22Rv1 (cell line): ENCODE results near the gene SUGCT.

Experiments used
- H3K27ac ChIP-seq: fragments of 450-650 bp; 2 replicates; pipeline ENCODE4 v1.5.1; 2017
- ZFX ChIP-seq: fragments of 450-650 bp; IDR thresholded peaks from 2 replicates; pipeline ENCODE4 v1.6.1; 2017; ENCODE audit warnings: antibody characterized with exemption, borderline replicate concordance
- TF ChIP-seq, protein P1 (sequence below): fragments of 450-650 bp; IDR thresholded peaks from 2 replicates; pipeline ENCODE4 v1.5.1; 2017; ENCODE audit warnings: mild to moderate bottlenecking

The SUGCT gene

DNA sequence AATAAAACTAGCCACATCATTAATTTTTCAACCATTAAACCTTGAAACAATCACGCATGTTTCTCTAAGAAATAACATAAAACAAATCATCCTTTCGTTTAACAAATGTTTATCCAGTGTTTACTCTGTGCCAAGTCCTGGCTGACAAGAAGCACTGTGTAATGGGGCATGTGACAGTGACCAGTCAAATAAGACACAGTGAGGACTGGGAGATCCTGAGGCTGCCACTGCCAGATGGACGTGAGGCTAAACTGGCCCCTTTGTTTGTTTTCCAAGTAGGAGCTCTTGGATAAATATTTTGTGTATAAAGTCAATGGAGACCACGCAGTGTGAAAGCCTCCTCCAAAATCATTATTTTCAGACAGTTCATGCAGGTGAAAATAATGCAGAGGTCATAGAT is 626.2 kb downstream of the SUGCT start:
- H3K27ac ChIP-seq, result no peak overlapping the region
- TF ChIP-seq ZFX, result no peak
- TF ChIP-seq, protein P1, sequence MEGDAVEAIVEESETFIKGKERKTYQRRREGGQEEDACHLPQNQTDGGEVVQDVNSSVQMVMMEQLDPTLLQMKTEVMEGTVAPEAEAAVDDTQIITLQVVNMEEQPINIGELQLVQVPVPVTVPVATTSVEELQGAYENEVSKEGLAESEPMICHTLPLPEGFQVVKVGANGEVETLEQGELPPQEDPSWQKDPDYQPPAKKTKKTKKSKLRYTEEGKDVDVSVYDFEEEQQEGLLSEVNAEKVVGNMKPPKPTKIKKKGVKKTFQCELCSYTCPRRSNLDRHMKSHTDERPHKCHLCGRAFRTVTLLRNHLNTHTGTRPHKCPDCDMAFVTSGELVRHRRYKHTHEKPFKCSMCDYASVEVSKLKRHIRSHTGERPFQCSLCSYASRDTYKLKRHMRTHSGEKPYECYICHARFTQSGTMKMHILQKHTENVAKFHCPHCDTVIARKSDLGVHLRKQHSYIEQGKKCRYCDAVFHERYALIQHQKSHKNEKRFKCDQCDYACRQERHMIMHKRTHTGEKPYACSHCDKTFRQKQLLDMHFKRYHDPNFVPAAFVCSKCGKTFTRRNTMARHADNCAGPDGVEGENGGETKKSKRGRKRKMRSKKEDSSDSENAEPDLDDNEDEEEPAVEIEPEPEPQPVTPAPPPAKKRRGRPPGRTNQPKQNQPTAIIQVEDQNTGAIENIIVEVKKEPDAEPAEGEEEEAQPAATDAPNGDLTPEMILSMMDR, result no peak

DNA sequence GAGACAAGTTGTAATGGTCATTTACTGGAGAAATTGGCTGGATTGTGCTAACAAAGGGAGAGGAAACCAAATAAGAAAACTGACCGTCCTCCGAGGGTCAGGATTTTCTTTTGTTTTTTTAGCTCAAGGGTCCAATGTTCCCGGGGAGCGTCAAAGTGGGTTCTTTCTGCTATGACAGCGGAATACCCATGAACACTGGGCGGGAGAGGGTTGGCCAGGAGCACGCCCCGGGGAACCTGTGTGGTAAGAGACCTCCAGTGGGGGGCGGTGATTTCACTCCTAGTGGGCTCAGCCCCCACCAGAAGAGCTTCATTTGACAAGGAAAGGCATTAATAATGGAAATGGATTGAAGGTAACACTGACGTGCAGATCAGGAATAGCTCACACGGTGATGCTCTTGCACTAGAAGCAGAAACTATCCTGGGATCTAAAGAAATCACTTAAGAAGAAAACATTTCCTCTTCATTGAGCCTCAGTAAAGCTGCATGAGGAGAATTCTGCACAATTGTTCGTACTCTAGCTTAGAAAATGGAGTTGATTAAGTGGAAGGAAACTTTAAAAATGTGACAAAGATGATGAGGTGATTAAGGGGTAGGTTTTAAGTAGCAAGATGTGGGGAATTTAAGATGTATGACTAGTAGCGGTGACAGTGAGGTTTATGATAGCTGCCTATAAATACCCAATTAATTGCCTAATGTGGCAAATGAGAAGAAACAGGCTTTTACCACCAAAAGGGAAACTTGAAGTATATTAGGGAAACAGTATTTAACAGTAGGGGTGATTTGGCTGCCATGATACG is 627.2 kb downstream of the SUGCT start:
- H3K27ac ChIP-seq, result no peak overlapping the region
- TF ChIP-seq ZFX, result no peak
- TF ChIP-seq, protein P1, result no peak

DNA sequence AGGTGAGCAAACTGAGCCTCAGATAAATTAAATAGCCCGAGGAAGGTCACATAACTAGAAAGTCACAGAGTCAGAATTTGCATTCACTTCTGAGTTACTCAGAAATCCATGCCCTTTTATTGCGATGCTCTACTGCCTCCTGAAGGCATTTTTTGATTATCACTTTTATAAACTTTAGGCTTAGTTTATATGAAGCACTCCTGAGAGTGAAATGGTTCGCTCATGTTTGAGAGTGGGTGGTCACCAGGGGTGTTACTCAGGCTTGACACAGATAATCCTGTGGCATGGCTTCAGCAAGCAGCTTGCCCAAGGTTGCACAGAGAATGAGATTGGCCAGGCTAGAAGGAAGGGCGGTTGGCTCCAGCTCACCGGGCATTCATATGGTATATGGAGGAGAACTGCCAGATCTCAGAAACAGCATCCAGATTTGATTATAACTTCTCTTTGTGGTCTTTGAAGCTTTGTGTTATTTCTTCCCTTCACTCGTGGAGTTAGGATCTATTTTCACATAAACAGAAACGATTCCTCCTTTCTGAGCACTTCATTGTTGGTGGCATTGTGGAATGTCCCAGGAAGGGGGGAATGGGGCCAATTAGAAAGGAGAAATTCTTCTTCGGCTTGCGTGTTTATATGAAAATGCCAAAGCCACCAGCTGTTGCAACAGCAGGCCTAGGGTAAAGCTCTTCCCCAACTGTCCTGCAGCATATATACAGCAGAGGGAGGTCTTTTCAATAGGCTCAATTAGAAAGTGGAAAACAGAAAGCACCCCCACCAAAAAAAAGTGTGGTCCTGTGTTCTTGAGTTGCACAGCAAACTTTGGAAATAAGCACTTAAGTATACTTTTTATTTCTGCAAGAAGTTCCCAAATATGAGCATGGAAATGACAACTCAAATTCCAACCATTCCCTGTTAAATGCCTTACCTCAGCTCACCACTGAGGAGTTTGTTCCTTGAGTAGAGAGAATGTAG is 628.8 kb downstream of the SUGCT start:
- H3K27ac ChIP-seq, result no peak overlapping the region
- no peak for TF ChIP-seq ZFX
- TF ChIP-seq, protein P1, result peak; percentile 35

DNA sequence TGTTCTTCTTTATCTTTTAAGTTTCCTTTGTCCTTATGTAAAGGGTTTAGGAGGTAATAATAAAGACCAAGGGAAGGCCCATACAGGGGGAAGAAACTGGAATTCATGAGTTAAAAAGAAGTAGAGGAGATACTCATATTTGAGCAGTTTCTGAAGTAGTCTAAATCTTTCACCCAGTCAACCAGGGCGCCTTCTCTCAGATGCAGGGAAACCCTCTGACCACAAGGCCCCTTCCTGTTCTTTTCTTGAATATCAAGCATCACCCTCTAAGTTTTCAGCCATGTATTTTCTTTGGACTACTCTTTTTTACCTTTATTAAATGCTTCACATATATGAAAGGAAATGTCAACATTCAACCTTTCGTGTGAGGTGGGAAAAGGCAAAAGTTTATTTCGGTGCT is 630.8 kb downstream of the SUGCT start:
- TF ChIP-seq, protein P1, result no peak
- no peak for TF ChIP-seq ZFX
- no peak overlapping the region for H3K27ac ChIP-seq

DNA sequence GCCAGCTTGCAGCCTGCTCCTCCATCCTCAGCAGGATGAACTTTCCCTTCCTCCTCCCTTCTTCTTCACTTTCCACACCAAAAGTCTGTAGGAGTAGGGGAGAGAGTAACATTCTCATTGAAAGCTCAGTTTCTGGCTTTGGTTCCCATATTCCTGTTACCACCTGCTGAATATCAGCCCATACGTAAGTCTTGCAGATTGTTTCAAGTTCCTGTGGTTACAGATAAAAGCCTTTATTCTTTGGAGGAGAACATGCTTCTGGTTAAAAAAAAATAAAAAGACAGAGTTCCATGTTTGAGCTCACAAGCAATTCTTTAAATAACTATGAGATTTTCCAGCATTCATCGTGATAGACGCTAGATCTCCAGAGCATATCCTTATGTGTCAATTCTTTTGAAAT is 637.3 kb downstream of the SUGCT start:
- H3K27ac ChIP-seq, result no peak overlapping the region
- TF ChIP-seq, protein P1, result no peak
- no peak for TF ChIP-seq ZFX

DNA sequence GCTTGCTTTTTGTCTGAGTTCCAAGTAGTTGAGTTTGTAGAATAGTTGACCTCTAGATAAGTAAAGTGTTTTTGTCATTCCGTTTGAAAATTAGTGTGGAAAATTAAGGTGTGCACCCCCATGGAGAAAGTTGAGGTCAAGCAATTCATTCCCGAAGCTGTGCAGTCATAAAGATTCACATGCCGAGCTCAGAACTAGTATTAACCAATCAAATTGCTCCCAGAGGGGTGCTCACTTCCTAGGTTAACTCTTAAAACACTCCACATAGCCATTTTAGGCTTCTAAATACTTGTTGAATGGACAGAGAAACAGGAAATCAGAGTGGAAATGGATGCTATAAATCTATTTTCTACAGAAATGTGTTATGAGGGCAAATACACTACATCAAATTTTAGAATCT is 638.9 kb downstream of the SUGCT start:
- TF ChIP-seq, protein P1, result no peak
- TF ChIP-seq ZFX, result no peak
- H3K27ac ChIP-seq, result no peak overlapping the region
